IPS-18c (cell line): ENCODE results near the gene TGFBR2.

Source experiments
- H3K4me3 ChIP-seq: 2 replicates; pipeline ENCODE4 v1.7.0; 2013; ENCODE audit warnings: low read depth, mild to moderate bottlenecking, low read length, moderate library complexity; ENCODE audit not compliant: insufficient read depth
- H3K9me3 ChIP-seq: one replicate; pipeline ENCODE4 v1.6.1; 2013; ENCODE audit warnings: mild to moderate bottlenecking, low read length, moderate library complexity; ENCODE audit not compliant: control insufficient read depth, insufficient read depth

TGFBR2 gene

DNA sequence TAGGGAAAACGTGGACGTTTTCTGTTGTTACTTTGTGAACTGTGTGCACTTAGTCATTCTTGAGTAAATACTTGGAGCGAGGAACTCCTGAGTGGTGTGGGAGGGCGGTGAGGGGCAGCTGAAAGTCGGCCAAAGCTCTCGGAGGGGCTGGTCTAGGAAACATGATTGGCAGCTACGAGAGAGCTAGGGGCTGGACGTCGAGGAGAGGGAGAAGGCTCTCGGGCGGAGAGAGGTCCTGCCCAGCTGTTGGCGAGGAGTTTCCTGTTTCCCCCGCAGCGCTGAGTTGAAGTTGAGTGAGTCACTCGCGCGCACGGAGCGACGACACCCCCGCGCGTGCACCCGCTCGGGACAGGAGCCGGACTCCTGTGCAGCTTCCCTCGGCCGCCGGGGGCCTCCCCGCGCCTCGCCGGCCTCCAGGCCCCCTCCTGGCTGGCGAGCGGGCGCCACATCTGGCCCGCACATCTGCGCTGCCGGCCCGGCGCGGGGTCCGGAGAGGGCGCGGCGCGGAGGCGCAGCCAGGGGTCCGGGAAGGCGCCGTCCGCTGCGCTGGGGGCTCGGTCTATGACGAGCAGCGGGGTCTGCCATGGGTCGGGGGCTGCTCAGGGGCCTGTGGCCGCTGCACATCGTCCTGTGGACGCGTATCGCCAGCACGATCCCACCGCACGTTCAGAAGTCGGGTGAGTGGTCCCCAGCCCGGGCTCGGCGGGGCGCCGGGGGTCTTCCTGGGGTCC lies at the start of gene TGFBR2:
TSS of gene TGFBR2 (plus strand) at position 301 of the 731 bp plus-strand sequence. CDS start at position 584, 283 bp downstream.
- Histone ChIP-seq H3K4me3 (peak within 1 kb of the TSS; percentile 90), H3K9me3 (no peaks in the 10 kb centered on the region)

DNA sequence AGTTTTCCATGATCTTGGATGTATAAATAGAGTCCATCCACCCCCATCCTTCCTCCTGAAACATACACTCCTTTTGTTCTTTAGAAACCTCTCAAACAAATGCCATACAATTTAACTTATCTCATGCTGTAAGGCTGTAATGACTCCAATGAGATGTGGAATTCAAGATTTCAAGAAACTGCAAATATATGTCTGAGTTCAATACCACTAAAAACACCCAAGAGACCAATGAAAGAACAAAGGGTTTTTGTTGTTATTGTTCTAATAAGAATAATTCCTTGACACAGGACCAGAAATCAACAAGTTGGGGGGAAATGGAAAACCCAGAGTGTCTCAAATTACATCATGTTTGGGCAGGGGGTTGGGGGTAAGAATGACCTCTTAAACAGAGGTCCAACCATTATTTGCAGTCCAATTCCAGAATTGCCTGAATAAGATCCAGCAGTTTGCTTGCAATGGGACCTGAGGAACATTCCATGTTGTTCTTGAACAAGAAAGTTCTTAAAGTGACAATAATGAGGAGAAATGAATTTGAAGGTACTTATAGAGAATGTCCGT lies 48.6 kb upstream of the TGFBR2 start:
- H3K4me3 ChIP-seq, result no peak overlapping the region
- H3K9me3 ChIP-seq, result no peaks in the 10 kb centered on the region

DNA sequence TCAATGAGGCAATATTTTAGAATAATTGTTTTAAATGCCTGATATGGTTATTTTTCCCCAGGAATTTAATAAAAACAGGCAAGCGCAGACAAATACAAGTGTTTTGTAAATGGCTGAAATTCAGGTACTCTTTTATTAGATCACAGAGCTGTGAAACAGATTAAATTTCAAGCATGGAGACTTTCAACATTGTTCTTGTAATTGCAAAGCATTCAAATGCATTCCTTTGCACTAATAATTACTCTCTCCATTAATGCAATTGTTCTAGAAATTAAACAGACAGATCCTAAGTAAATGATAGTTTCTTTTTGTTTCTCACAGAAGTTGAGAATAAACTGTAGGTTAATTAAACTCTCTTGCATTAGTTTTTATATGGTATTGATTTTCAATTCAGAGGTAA lies 42.4 kb upstream of the TGFBR2 start:
- Histone ChIP-seq H3K9me3 (no peaks in the 10 kb centered on the region), H3K4me3 (no peak overlapping the region)

DNA sequence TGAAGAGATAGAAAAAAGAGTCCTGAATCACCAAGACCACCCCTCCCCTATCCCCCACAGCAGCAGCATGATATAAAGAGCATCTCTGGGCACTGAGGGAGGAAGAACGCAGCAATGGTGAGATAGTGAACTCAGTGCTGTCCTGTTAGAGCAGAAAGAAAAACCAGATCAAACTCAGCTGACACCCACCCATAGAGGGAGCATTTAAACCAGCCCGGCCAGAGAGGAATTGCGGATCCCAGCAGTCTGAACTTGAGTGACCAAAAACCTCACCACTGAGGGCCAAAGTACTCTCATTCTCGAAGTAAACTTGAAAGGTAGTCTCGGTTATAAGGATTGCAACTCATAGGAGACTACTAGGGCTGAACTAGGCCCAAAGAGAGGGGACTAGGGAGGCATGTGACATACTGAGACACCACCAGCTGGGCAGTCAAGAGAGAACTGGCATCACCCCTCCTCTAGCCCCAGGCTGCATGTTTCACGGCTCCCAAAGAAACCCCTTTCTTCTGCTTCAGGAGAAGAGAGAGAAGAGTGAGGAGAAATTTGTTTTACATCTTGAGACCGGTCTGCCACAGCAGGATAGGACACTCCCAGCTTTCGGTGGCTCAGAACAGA lies 39.2 kb upstream of the TGFBR2 start:
- Histone ChIP-seq H3K9me3 (no peaks in the 10 kb centered on the region), H3K4me3 (no peak overlapping the region)

DNA sequence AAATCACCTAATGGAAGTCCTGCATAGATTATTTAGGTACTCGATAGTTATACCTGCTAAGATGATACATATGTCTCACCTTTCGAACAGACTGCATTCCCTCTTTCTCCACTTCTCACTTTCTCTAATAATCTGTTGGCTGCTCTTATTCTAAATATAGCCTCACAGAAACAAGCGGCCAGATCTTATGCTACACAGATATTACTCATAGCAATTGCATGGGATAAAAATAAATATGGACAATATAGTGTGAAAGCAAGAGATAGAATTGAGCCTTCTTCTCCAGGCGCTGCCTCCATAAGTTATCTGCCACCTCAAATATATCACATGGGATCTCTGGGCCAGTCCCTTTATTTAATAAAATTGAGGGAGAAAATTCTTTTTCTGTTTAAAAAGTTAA lies 29.5 kb upstream of the TGFBR2 start:
- no peak overlapping the region for H3K4me3 ChIP-seq
- no peaks in the 10 kb centered on the region for H3K9me3 ChIP-seq

DNA sequence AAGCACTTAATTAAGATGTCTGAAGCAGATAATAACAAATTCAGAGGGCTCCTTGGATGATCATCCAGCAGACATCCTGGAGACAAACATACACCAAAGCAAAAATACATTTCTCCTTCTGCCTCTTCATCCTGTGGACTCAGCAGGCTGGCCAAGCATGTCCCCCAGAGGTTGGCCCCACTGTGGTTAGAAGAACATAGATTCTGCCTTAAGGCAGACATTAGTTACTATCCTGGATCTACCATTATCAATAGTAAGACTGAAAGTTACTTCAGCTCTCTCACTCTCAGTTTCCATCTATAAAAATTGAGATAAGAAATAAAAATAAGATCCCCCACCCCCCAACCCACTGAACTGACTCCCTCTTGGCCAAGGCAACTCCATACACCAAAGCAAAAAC lies 28.6 kb upstream of the TGFBR2 start:
- no peaks in the 10 kb centered on the region for H3K9me3 ChIP-seq
- no peak overlapping the region for H3K4me3 ChIP-seq

DNA sequence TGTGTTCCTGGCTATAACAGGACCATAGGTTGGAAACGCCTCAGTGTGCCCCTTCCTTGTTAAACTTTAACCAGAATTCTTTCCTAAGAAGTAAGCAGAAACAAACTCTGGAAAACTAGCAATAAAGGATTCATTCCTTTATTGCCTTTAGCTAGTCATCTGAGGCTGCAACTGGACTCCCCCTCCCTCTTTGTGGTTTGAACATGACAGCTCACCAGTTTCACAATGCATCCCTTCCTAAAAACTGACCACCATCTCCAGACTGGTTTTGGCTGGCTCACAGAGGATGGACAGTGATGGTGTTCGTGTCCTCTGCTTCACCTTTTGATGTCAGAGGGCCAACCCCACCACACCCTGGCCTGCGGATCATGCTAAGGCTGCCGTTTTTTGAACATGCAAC lies 27.9 kb upstream of the TGFBR2 start:
- Histone ChIP-seq H3K4me3 (no peak overlapping the region), H3K9me3 (no peaks in the 10 kb centered on the region)

DNA sequence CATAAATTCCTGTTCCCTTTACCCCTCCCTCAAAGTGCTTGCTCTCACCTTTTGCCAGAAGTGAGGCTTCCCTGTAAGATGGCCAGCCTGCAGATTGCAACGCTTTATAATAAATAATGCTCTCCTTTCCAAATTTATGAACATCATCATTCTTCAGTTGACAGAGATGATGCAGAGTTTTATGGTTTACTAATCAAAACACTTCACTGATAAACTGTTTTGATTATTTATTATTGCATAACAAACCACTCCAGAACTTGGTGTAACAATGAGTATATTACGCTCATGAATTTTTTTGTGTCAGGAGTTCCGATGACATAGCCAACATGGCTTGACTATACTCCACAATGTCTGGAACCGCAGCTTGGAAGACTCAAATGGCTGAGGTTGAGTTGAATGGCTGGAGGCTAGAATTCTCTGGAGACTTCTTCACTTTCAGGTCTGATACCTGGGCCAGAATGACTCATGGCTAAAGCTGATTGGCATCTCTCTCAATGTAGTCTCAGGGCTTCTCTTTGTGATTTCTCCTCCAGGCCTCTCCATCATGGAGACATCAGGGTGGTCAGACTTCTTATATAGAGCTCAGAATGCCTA lies 27.3 kb upstream of the TGFBR2 start:
- Histone ChIP-seq H3K9me3 (no peaks in the 10 kb centered on the region), H3K4me3 (no peak overlapping the region)

DNA sequence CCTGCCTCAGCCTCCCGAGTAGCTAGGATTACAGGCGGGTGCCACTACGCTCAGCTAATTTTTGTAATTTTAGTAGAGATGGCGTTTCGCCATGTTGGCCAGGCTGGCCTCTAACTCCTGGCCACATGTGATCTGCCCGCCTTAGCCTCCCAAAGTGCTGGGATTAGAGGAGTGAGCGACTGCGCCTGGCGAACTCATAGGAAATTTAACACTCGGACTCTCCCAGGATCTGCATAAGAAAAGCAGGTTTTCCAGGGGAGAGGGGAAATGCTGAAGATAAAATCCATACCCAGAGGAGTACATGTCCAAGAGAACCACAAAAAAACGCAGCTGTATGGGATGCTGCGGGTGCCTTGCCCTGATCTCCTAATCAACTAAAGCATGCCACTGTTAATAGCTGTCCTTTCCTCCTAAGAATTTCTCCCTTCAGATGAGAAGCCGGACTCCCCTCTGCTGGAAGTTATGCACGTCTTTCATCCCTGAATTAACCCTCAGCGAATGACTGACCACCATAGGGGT lies 25.3 kb upstream of the TGFBR2 start:
- Histone ChIP-seq H3K4me3 (no peak overlapping the region), H3K9me3 (no peaks in the 10 kb centered on the region)

DNA sequence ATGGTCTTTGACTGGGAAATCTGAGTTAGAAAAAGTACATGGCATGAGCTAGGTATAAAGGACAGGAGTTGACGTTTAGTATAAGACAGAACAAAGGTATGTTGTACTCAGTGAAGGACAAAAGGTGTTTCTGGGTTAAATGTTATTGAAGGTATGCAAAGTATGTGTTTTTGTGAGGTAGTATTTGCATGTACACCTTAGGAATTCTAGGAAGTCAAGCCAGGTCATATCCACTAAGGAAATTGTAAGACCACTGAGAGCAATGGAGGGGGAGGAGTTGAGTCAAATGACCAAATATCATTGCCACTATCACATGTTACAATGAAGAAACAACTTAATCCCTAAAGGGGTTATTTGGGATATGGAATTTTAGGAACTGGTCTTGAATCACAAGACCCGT lies 24.4 kb upstream of the TGFBR2 start:
- Histone ChIP-seq H3K9me3 (no peaks in the 10 kb centered on the region), H3K4me3 (no peak overlapping the region)

DNA sequence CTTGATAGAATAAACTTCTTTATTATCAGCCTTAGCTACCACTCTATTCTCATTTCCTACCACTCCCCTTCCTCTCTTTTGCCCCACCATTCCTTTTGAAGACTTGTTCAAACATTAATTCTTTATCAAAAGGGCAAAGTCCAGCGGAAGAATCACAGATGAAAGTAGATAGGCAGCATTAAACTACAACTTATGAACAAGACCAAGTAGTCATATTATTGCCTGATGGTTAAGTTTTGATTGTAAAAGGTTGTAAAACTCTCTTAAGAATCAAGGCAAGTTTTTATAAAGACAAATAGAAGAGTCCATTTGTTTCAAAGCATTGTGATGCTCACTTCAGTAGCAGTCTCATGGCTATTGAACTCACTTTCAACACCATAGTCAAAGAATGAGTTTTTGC lies 22.4 kb upstream of the TGFBR2 start:
- no peaks in the 10 kb centered on the region for H3K9me3 ChIP-seq
- H3K4me3 ChIP-seq, result no peak overlapping the region

DNA sequence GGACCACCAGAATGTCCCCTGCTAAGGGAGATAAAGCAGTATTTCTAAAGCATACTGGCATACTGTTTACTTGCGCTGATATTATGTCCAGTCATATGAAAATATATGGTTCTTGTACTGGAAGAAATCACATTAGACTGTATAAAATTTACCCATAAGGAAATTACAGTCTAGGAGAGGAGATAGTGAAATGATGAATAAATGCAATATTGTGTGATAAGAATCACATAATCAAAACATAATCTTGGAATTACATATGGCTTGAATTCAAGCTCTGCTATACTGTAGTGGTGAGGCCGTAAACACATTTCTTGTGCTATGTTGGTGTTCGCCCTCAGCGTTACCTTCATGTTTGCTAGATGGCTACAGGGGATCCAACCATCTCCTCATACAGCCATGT lies 20.7 kb upstream of the TGFBR2 start:
- Histone ChIP-seq H3K9me3 (no peaks in the 10 kb centered on the region), H3K4me3 (no peak overlapping the region)

DNA sequence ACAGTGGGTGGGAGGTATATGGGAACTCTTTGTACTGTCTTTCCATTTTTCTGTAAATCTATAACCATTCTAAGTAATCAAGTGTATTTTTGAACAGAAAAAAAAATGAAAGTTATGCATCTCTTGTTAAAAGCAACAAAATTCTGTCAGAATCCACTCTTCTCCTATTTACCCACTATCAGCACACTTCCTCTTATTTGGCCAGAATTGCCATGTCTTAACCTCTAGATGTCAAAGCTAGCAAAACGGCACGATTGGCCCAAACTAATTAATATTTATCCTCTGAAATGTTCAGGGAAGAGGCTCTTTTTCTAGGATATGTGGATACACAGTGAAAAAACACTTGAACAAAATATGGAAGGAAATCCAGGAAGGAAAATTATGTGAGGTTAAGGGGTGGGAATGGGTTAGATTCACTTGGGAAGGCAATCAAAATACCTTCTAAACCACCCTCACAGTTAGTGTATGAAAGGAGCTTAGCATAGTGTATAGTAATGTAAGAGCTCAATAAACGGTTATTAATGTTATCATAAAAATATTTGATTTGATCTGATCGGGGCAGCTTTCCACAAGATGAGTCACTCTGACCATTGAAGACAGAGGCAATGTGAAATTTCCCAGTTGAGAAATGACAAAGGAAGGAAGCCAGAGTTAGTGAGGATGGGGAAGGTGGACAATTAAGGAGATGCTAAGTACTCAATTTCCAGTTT lies 20.1 kb upstream of the TGFBR2 start:
- H3K9me3 ChIP-seq, result no peaks in the 10 kb centered on the region
- no peak overlapping the region for H3K4me3 ChIP-seq

DNA sequence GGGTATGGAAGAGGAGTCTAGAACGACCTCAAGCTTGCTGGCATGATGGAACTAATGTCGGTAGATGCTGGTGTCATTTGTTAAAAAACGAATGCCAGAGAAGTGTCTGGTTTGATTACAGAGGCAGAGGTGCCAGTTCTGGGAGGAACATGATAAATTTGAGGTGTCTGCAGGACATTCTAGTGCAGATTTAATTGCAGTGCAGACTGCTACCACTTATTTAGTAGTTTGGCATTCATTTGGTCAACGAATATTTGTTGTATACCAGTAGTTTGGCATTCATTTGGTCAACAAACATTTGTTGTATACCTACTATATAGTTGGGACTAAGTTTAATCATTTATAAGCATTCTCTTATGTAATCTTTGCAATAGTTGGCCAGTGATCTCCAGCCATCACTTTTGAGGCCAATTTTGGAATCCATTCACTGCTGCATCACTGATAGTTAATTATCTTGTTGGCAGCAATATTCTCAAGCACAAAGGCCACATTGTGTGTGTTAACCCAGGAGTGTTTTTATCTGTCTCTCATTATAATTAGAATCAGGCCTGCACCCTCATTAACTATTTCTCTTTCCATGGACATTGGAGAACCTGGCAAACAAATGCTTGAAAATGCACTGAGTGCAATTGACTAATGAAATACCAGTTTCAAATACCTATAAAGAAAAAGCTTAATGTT lies 19.5 kb upstream of the TGFBR2 start:
- Histone ChIP-seq H3K9me3 (no peaks in the 10 kb centered on the region), H3K4me3 (no peak overlapping the region)

DNA sequence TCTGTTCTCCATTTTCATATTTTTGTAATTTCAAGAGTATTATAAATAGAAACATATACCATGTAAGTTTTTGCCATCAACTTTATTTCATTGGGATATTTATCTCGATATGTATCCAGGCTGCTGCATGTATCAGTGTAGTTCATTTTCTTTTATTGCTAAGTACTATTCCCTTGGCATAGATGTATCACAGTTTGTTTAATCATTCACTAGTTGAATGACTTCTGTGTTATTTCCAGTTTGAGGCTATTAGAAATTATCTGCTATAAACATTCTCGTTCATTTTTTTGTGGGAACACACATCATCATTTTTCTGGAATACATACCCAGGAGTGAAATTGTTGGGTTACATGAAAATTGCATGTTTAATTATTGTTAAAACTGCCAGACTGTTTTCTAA lies 18.5 kb upstream of the TGFBR2 start:
- Histone ChIP-seq H3K4me3 (no peak overlapping the region), H3K9me3 (no peaks in the 10 kb centered on the region)

DNA sequence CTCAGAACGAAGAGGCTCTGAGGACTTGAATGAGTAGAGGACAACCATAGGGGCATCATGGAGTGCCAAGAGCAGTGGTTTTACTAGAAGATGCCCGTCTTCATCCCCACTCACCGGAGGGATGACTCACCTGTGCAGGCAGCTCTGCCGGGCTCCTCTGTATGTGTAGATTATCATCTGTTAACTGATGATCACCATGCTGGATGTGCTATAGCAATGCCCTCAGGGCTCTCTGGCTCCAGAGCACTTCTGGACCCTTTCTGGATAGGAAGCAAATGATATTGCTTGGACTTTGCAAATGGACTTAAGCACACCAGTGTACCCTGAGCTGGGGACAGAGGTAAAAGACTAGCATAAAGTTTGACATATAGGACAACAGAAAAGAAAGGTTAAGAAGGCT lies 10.2 kb upstream of the TGFBR2 start:
- H3K4me3 ChIP-seq, result no peak overlapping the region
- H3K9me3 ChIP-seq, result no peaks in the 10 kb centered on the region

DNA sequence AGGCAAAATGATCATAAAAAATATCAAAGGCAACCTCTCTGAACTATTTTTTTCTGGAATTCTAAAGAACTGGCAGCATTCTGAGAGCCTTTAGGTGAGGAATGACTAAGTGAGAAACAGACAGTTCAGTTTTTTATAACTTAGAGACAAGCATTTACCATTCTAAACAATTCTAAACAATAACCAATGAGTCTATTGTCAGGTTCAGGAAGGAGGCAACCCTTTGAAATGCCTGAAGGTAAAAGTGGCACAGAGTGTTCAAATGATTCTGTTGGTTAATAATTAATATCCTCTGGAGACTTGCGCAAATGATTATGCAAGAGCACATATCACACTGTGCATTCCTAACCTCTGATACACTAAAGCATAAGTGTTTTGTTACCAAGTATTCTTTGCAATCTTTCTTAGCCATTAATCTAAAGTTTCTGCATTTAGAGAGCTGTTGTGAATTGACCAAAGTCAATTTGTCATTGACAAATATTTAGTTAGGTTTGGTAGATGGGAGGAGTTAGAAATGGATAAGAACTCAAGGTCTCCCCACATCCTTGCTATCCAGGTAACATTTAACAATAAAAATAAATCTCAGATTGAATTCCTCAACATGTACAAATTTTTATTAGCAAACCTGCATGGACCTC lies 9.2 kb upstream of the TGFBR2 start:
- H3K4me3 ChIP-seq, result no peak overlapping the region
- H3K9me3 ChIP-seq, result no peaks in the 10 kb centered on the region
